NCI-H187 (cell line): ENCODE data around the gene IL17RA.
A peak's percentile ranks its signal among the peaks of the same experiment; 100 is the strongest.

Experiments used
- DNase-seq, 2 experiments: peaks; one replicate each; lab custom pipeline; 2025; lab: John Stamatoyannopoulos, UW

The IL17RA gene

GRCh38 chr22:17157714-17158113 lies 72.9 kb downstream of the IL17RA start:
- no peak for DNase-seq

GRCh38 chr22:17158176-17158567 lies 73.4 kb downstream of the IL17RA start:
- no peak for DNase-seq

GRCh38 chr22:17158568-17159503 lies 74.0 kb downstream of the IL17RA start, which contains the start of gene HDHD5:
HDHD5 (minus strand) TSS chr22:17159277; CDS start chr22:17159251, 26 bp downstream.
- DNase-seq = peak; percentile 45 to 58

- peak; percentile 7 to 18 for DNase-seq
Observed at GRCh38 chr22:17159504-17159951, 74.7 kb downstream of the IL17RA start.

GRCh38 chr22:17161991-17162390 lies 77.2 kb downstream of the IL17RA start:
- no peak for DNase-seq

- DNase-seq = no peak
Observed at GRCh38 chr22:17162731-17163130, 77.9 kb downstream of the IL17RA start.

GRCh38 chr22:17164392-17165024 lies 79.7 kb downstream of the IL17RA start:
- DNase-seq = no peak
